Uterus (tissue), 4 donors: Measurements from ENCODE around the gene GPRASP3. TPM values are rescaled to one million over a fixed set of nuclear protein-coding genes. Genes with fewer than 3 reads are reported as not detected.

Experiments
- DNase-seq, 2 donors: peaks; one replicate each; pipeline ENCODE4 v3.0.0-alpha.2; 2019 to 2020
- H3K27ac ChIP-seq, 2 donors: fragments of 200-600 bp; sonication (generic); 1 replicate in 1 of 2; 2 replicates in 1 of 2; pipeline ENCODE4 v1.5.1; 2016 to 2018
- H3K27me3 ChIP-seq, 2 donors: fragments of 200-600 bp; sonication (generic); one replicate each; pipeline ENCODE4 v1.5.1; 2018 to 2019; ENCODE audit warnings: control low read depth in 1 of 2
- H3K36me3 ChIP-seq, 2 donors: fragments of 200-600 bp; sonication (generic); one replicate each; pipeline ENCODE4 v1.5.1; 2019; ENCODE audit warnings: control low read depth in 1 of 2
- H3K4me1 ChIP-seq, 2 donors: fragments of 200-600 bp; sonication (generic); one replicate each; pipeline ENCODE4 v1.5.1; 2018 to 2019; ENCODE audit warnings: control low read depth in 1 of 2
- H3K4me3 ChIP-seq, 2 donors: fragments of 200-600 bp; sonication (generic); 1 replicate in 1 of 2; 2 replicates in 1 of 2; pipeline ENCODE4 v1.5.1; 2018 to 2019; ENCODE audit warnings: mild to moderate bottlenecking in 1 of 2
- H3K9me3 ChIP-seq, 2 donors: fragments of 200-600 bp; sonication (generic); one replicate each; pipeline ENCODE4 v1.5.1; 2019; ENCODE audit warnings: control low read depth in 1 of 2
- CTCF ChIP-seq, 4 experiments: fragments of 200-600 bp in 2 of 4; fragments of 450-650 bp in 2 of 4; sonication (generic) in 2 of 4; IDR thresholded peaks; one replicate each; pipeline ENCODE4 v1.5.1; 2016 to 2019; ENCODE audit warnings: antibody characterized with exemption in 4 of 4, mild to moderate bottlenecking in 2 of 4, moderate library complexity in 1 of 4
- POLR2A ChIP-seq, 2 donors: fragments of 450-650 bp; IDR thresholded peaks; one replicate each; pipeline ENCODE4 v1.6.1; 2016; ENCODE audit warnings: antibody characterized with exemption in 2 of 2, mild to moderate bottlenecking in 1 of 2, moderate library complexity in 1 of 2
- intact Hi-C: fragments of 100-400 bp; cut with DNase I; formaldehyde crosslinking; loops from one replicate; pipeline ENCODE4 v1.15.1; 2023; ENCODE audit warnings: low total_unique reads
- small RNA-seq: library from RNA; depleted of rRNA; stranded (forward); fragments of <200 nt; gene quantifications from one replicate; pipeline ENCODE3, GENCODE V24; 2016
- total RNA-seq, 4 donors: library from RNA; depleted of rRNA in 3 of 4; stranded (reverse); fragments of >200 nt in 3 of 4; gene quantifications; one replicate each; pipeline versions ENCODE4 v1.1.0 to v1.2.4, GENCODE V29; 2014 to 2023
- donor health status: DM: yes; HTN: yes; CAD: no.

Gene GPRASP3
- total RNA-seq, 4 donors from 2014 or later = 2.4 to 26.2 (median 11.9) TPM

DNA sequence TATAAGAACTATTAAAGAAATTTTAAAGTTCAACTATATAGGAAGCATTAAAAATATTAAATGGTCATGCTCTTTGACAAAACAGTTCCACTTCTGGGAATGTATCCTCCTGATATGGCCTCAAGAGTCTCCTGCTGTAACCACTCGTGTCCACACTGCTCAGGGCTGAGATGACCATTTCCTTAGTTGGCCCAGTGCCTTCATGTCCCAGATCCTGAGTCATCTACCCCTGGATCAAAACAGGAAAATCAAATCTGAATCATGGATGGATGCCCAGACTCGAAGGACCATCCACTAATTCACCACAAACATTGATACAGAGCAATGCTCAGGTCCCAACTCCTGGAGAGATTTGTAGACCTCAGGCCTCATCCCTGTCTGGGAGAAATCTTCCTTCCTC lies 44.7 kb downstream of the GPRASP3 start:
- Histone ChIP-seq H3K4me3 (no peak overlapping the region), H3K36me3 (no peaks in the 10 kb centered on the region), H3K27me3 (no peaks in the 10 kb centered on the region), H3K27ac (peak overlapping the region; percentile 23 to 43), H3K9me3 (no peaks in the 10 kb centered on the region), H3K4me1 (no peaks in the 10 kb centered on the region)
- intact Hi-C loops = no loop called here
- peak in 1 of 2 donors; percentile 57 for DNase-seq
- TF ChIP-seq CTCF (IDR thresholded peaks at IDR 0.05) (no peak), POLR2A (IDR thresholded peaks at IDR 0.05) (no peak)

DNA sequence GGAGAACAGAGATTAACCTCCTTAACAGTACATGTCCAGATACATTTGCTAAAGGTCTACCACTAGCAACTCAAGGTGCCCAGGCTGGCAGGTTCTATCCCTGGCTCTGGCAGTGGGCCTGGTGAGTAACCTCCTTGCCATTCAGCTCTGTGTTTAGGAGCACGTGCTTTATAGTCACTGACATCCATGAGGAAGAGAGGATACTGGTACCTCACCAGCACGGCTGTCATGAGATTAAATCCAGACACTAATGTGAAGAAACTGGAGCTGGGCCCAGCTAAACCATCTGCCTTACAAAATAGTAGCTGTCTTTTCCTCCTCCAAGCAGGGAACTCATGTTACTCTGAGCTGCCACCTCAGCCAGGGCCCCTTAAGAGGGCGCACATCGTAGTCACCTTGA lies 45.3 kb downstream of the GPRASP3 start:
- intact Hi-C loops = no loop called here
- TF ChIP-seq CTCF (IDR thresholded peaks at IDR 0.05) (no peak), POLR2A (IDR thresholded peaks at IDR 0.05) (no peak)
- Histone ChIP-seq H3K9me3 (no peaks in the 10 kb centered on the region), H3K27me3 (no peaks in the 10 kb centered on the region), H3K27ac (peak overlapping the region; percentile 23 to 43), H3K36me3 (no peaks in the 10 kb centered on the region), H3K4me3 (no peak overlapping the region), H3K4me1 (no peaks in the 10 kb centered on the region)
- DNase-seq = peak; percentile 28 to 69

DNA sequence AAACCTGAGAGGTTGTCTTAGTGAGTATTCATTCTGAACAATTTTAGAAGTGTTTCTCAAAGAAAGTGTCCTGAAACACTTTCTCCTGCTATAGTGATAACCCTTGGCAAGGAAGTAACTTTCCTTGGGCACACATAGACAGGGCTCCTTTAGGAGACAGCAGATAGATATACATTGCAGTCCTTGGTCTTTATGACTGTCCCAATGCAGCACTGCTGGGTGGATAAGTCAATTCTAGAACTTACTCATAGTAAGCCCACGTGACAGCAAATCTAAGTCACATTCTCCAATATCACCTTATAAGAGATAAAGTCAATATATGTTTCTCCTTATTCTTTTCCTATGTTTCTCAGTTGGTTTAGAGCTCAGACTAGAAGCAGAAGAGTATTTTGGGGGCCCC lies 46.7 kb downstream of the GPRASP3 start:
- Histone ChIP-seq H3K27ac (no peak overlapping the region), H3K36me3 (no peaks in the 10 kb centered on the region), H3K27me3 (no peaks in the 10 kb centered on the region), H3K4me1 (no peaks in the 10 kb centered on the region), H3K9me3 (no peaks in the 10 kb centered on the region), H3K4me3 (no peak overlapping the region)
- intact Hi-C loops = no loop called here
- no peak for DNase-seq
- TF ChIP-seq POLR2A (IDR thresholded peaks at IDR 0.05) = no peak

DNA sequence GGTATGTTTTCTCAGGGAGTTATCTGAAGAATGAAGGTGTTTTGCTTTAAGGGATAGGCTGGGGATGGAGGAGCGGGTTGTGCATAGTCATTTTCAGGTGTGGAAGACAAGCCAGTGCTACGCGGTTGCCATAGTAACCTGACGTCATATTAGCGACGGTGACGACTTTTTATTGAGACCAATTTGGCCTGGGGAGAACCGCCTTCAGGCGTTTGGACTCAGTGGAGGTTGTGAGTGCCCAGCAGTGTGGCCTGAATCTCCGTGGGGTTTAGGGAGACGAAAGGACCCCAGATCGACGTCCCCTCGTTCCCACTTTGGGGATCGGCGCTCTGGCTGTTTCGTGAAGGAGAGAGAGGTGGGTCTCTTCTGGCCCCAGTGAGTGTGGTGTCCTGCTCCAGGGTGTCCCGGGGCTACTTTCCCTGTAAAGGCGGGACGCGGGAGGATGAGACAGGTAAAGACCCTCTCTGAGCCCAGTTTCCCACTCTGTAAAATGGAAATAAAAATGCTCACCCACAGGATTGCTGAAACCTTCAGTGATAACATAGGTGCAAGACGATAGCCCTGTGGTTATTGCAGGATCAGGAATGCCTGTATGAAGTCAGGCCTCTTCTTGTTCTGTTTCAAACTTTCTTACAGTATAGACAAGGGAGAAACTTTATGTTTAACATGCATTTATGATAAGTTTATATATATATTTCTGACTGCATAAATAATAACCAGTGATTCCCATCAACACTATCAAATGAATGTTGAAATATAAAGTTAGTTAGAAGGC lies 48.6 kb downstream of the GPRASP3 start:
- Histone ChIP-seq H3K27me3 (no peaks in the 10 kb centered on the region), H3K9me3 (no peaks in the 10 kb centered on the region), H3K36me3 (no peaks in the 10 kb centered on the region), H3K27ac (peak overlapping the region; percentile 51 to 55), H3K4me1 (no peaks in the 10 kb centered on the region), H3K4me3 (peak overlapping the region; percentile 31 to 47)
- DNase-seq = peak; percentile 68 to 80
- TF ChIP-seq CTCF (IDR thresholded peaks at IDR 0.05) (no peak), POLR2A (IDR thresholded peaks at IDR 0.05) (peak in 1 of 2 donors; percentile 31)
- intact Hi-C loops = no loop called here

Small RNA genes lying within 50 kb of the gene (small RNA-seq; reads per million reads assigned to genes)
- not detected for gene RNU6-589P

Other genes starting within 250 kb of the GPRASP3 start
- gene TCP11X2, start 248.9 kb upstream of the GPRASP3 start, total RNA-seq = under 1 TPM in 1 of 4 donors, not detected in 3; 0.48 TPM
- 10 to 100 TPM in 1 of 4 donors, 1 to 10 TPM in 1, under 1 TPM in 1, not detected in 1; 0.88 to 12.7 (median 4.7) TPM for gene TMSB15A, start 204.0 kb upstream of the GPRASP3 start, total RNA-seq
- 10 to 100 TPM in 2 of 4 donors, 1 to 10 TPM in 2; 8.8 to 27.7 (median 12.5) TPM for gene ARMCX5, start 121.2 kb upstream of the GPRASP3 start, total RNA-seq
- 10 to 100 TPM; 18.7 to 49.9 (median 22.6) TPM for gene GPRASP1, start 69.3 kb upstream of the GPRASP3 start, total RNA-seq
- 10 to 100 TPM in 2 of 4 donors, 1 to 10 TPM in 2; 7.1 to 99.6 (median 20.3) TPM for gene GPRASP2, start 8.3 kb upstream of the GPRASP3 start, total RNA-seq
- gene RAB40AL, start 216.5 kb downstream of the GPRASP3 start, total RNA-seq = 1 to 10 TPM in 2 of 4 donors, not detected in 2; 1.5 to 2.9 TPM